Astrocyte (in vitro differentiated cells and primary cell): Measurements from ENCODE around the gene ADGRB3. TPM values are rescaled to one million over a fixed set of nuclear protein-coding genes. Genes with fewer than 3 reads are reported as not detected.

ENCODE experiments used
- DNase-seq: peaks from one replicate; pipeline ENCODE4 v3.0.0-alpha.2; 2010; ENCODE audit warnings: low read depth
- FAIRE-seq: peaks from 2 replicates; lab custom pipeline; 2011; peaks lifted over from hg19 to GRCh38; lab: Jason Lieb, UNC
- H2AFZ ChIP-seq: 2 replicates; pipeline ENCODE4 v1.6.0; 2012; ENCODE audit warnings: low read depth, low read length, inconsistent platforms
- H3K27ac ChIP-seq: 2 replicates; pipeline ENCODE4 v1.5.1; 2011; ENCODE audit warnings: low read depth, low read length, inconsistent platforms
- H3K27me3 ChIP-seq: 2 replicates; pipeline ENCODE4 v1.6.0; 2011; ENCODE audit warnings: low read length, inconsistent platforms; ENCODE audit not compliant: insufficient read depth
- H3K36me3 ChIP-seq: 2 replicates; pipeline ENCODE4 v1.5.1; 2011; ENCODE audit warnings: low read length, inconsistent platforms; ENCODE audit not compliant: insufficient read depth
- H3K4me1 ChIP-seq: 2 replicates; pipeline ENCODE4 v1.5.1; 2011; ENCODE audit warnings: low read length, inconsistent platforms; ENCODE audit not compliant: insufficient read depth
- H3K4me2 ChIP-seq: 2 replicates; pipeline ENCODE4 v1.6.0; 2012; ENCODE audit warnings: low read length, inconsistent platforms
- H3K4me3 ChIP-seq: 2 replicates; pipeline ENCODE4 v1.5.1; 2011; ENCODE audit warnings: low read depth, mild to moderate bottlenecking, low read length, inconsistent platforms; ENCODE audit not compliant: insufficient read depth
- H3K79me2 ChIP-seq: 2 replicates; pipeline ENCODE4 v1.6.0; 2012; ENCODE audit warnings: mild to moderate bottlenecking, low read length, inconsistent platforms; ENCODE audit not compliant: insufficient read depth
- H3K9ac ChIP-seq: 2 replicates; pipeline ENCODE4 v1.6.0; 2012; ENCODE audit warnings: mild to moderate bottlenecking, low read length, inconsistent platforms
- H3K9me3 ChIP-seq: 2 replicates; pipeline ENCODE4 v1.5.1; 2012; ENCODE audit warnings: low read depth, mild to moderate bottlenecking, low read length, inconsistent platforms; ENCODE audit not compliant: insufficient read depth
- H4K20me1 ChIP-seq: 2 replicates; pipeline ENCODE4 v1.6.0; 2012; ENCODE audit warnings: low read length, inconsistent platforms; ENCODE audit not compliant: insufficient read depth
- H3K27ac Mint-ChIP-seq: one replicate; pipeline ENCODE4 v1.8.0; 2021; ENCODE audit warnings: mild to moderate bottlenecking, mixed read lengths; ENCODE audit not compliant: unreplicated experiment
- H3K27me3 Mint-ChIP-seq: one replicate; pipeline ENCODE4 v1.8.0; 2021; ENCODE audit warnings: low read depth, mixed read lengths; ENCODE audit not compliant: unreplicated experiment
- H3K36me3 Mint-ChIP-seq: one replicate; pipeline ENCODE4 v1.8.0; 2021; ENCODE audit warnings: low read depth, mixed read lengths; ENCODE audit not compliant: unreplicated experiment
- H3K4me1 Mint-ChIP-seq: one replicate; pipeline ENCODE4 v1.8.0; 2021; ENCODE audit warnings: low read depth, mixed read lengths; ENCODE audit not compliant: unreplicated experiment
- H3K4me3 Mint-ChIP-seq: one replicate; pipeline ENCODE4 v1.8.0; 2021; ENCODE audit warnings: mild to moderate bottlenecking, moderate library complexity, mixed read lengths; ENCODE audit not compliant: unreplicated experiment
- H3K9me3 Mint-ChIP-seq: one replicate; pipeline ENCODE4 v1.8.0; 2021; ENCODE audit warnings: mild to moderate bottlenecking, mixed read lengths; ENCODE audit not compliant: unreplicated experiment
- EZH2 ChIP-seq: IDR thresholded peaks from 2 replicates; pipeline ENCODE4 v1.6.1; 2012; ENCODE audit warnings: mild to moderate bottlenecking, low read length, inconsistent platforms; ENCODE audit not compliant: insufficient read depth
- total RNA-seq: library from RNA; stranded (reverse); gene quantifications from 2 replicates; pipeline ENCODE4 v1.2.1, GENCODE V29; 2021
- TF ChIP-seq, protein P1 (sequence below): IDR thresholded peaks from 2 replicates; pipeline ENCODE4 v1.5.1; 2011; ENCODE audit warnings: low read depth, mild to moderate bottlenecking, inconsistent platforms, low read length, moderate library complexity; ENCODE audit not compliant: insufficient read depth

Gene ADGRB3
- total RNA-seq, 1 donor from 2014 or later = 0.77 TPM

DNA sequence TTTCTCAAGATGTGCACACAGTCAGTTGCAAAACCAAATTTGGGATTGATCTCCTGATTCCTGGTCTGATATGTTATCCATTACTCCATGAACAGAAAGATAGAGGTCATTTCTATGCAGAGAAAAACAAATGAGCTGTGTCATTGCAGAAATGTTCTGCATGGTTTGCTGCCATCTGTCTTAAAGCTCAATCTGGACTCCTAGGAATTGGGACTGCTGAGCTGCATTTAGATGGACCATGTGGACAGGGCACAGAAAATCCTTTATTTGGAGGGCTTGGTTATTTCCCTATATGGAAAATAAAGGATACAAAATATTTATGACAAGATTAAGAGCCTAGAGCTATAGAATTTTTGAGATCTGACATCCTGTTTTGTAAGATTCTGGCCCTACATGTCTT lies 91.3 kb downstream of the ADGRB3 start:
- Histone ChIP-seq H3K9ac (no peak overlapping the region), H3K4me1 (no peaks in the 10 kb centered on the region), H3K27me3 (no peaks in the 10 kb centered on the region), H3K36me3 (no peaks in the 10 kb centered on the region), H2AFZ (no peak overlapping the region), H3K4me3 (no peak overlapping the region), H3K79me2 (no peaks in the 10 kb centered on the region), H3K4me2 (no peak overlapping the region), H3K27ac (no peak overlapping the region), H4K20me1 (no peaks in the 10 kb centered on the region), H3K9me3 (no peaks in the 10 kb centered on the region)
- FAIRE-seq (no peak), DNase-seq (no peak)
- H3K4me1 Mint-ChIP-seq = peaks cover 1% of the 10 kb centered on the region
- H3K27ac Mint-ChIP-seq = no peak overlapping the region
- no peaks in the 10 kb centered on the region for H3K9me3 Mint-ChIP-seq
- no peak overlapping the region for H3K4me3 Mint-ChIP-seq
- H3K36me3 Mint-ChIP-seq = no peaks in the 10 kb centered on the region
- H3K27me3 Mint-ChIP-seq = no peaks in the 10 kb centered on the region
- TF ChIP-seq, protein P1, sequence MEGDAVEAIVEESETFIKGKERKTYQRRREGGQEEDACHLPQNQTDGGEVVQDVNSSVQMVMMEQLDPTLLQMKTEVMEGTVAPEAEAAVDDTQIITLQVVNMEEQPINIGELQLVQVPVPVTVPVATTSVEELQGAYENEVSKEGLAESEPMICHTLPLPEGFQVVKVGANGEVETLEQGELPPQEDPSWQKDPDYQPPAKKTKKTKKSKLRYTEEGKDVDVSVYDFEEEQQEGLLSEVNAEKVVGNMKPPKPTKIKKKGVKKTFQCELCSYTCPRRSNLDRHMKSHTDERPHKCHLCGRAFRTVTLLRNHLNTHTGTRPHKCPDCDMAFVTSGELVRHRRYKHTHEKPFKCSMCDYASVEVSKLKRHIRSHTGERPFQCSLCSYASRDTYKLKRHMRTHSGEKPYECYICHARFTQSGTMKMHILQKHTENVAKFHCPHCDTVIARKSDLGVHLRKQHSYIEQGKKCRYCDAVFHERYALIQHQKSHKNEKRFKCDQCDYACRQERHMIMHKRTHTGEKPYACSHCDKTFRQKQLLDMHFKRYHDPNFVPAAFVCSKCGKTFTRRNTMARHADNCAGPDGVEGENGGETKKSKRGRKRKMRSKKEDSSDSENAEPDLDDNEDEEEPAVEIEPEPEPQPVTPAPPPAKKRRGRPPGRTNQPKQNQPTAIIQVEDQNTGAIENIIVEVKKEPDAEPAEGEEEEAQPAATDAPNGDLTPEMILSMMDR = no peak
- no peak for TF ChIP-seq EZH2

DNA sequence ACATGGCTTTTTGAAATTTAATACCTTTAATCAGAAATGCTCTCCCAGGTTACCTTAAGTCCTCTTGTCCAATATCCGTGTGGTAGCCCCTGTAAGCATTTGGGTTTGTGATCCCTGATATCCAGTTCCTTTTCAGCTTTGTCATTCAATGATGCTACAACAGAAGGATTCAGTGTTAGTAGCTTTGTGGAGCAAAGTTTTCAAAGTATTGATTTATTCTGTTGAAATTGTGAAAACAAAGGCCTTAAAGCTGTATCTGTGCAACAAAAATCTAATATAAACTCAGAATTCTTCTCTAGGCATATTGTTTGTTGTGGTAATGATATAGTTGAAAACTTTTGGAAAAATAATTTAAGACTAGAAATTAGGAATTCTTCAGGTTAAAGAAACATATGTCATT lies 91.9 kb downstream of the ADGRB3 start:
- Mint-ChIP-seq H3K4me3 (no peak overlapping the region), H3K9me3 (no peaks in the 10 kb centered on the region), H3K36me3 (no peaks in the 10 kb centered on the region), H3K4me1 (peaks cover 1% of the 10 kb centered on the region), H3K27ac (no peak overlapping the region), H3K27me3 (no peaks in the 10 kb centered on the region)
- no peak overlapping the region for H3K27ac ChIP-seq
- no peak overlapping the region for H3K4me2 ChIP-seq
- no peaks in the 10 kb centered on the region for H4K20me1 ChIP-seq
- DNase-seq (no peak), FAIRE-seq (no peak)
- TF ChIP-seq EZH2 = no peak
- TF ChIP-seq, protein P1 = no peak
- no peak overlapping the region for H3K4me3 ChIP-seq
- no peaks in the 10 kb centered on the region for H3K79me2 ChIP-seq
- H2AFZ ChIP-seq = no peak overlapping the region
- H3K9ac ChIP-seq = no peak overlapping the region
- no peaks in the 10 kb centered on the region for H3K4me1 ChIP-seq
- H3K9me3 ChIP-seq = no peaks in the 10 kb centered on the region
- H3K27me3 ChIP-seq = no peaks in the 10 kb centered on the region
- no peaks in the 10 kb centered on the region for H3K36me3 ChIP-seq

DNA sequence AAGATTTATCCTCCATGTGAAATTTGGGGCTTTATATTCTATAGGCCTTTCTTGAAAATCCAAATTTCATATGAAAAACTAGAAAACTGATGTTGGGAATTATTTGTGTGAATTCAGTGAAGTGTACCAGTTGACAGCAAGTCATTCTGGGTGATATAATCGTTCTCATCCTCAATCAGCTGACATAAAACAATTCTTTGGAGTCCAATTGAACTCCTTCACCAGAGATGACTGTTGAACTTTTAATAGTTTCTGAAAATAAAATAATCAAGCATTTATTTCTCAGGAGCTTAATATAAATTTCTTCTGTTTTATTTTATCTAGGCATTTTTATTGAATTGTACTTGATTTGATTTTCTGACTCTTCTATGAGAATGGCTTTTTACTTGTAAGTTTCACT lies 92.6 kb downstream of the ADGRB3 start:
- no peaks in the 10 kb centered on the region for H3K79me2 ChIP-seq
- H4K20me1 ChIP-seq = no peaks in the 10 kb centered on the region
- H3K27ac ChIP-seq = no peak overlapping the region
- no peak overlapping the region for H3K27ac Mint-ChIP-seq
- no peak overlapping the region for H3K4me2 ChIP-seq
- H3K36me3 Mint-ChIP-seq = no peaks in the 10 kb centered on the region
- no peak for DNase-seq
- no peaks in the 10 kb centered on the region for H3K9me3 ChIP-seq
- no peak overlapping the region for H2AFZ ChIP-seq
- H3K4me3 Mint-ChIP-seq = no peak overlapping the region
- FAIRE-seq = no peak
- no peak overlapping the region for H3K4me3 ChIP-seq
- H3K27me3 Mint-ChIP-seq = no peaks in the 10 kb centered on the region
- H3K4me1 Mint-ChIP-seq = peaks cover 1% of the 10 kb centered on the region
- H3K27me3 ChIP-seq = no peaks in the 10 kb centered on the region
- no peaks in the 10 kb centered on the region for H3K36me3 ChIP-seq
- no peak overlapping the region for H3K9ac ChIP-seq
- no peak for TF ChIP-seq EZH2
- TF ChIP-seq, protein P1 = no peak
- no peaks in the 10 kb centered on the region for H3K9me3 Mint-ChIP-seq
- no peaks in the 10 kb centered on the region for H3K4me1 ChIP-seq
